Activated CD4-positive, alpha-beta T cell treated with anti-CD3 and anti-CD28 coated beads, Interleukin-2, amount 50 U/mL, for 4 hours (primary cell): ENCODE results near the gene ARSD.
"Not testable (repeated sequence)": the region's sequence is repeated elsewhere in the genome, so short reads cannot be mapped to it uniquely, and the experiment has no call there.

Experiments used
- DNase-seq, 2 experiments: peaks; one replicate each; pipeline ENCODE4 v3.0.0-alpha.2; 2020

The ARSD gene

GRCh38 chrX:2890536-2891460, 38.3 kb downstream of the ARSD start:
- DNase-seq = not testable (repeated sequence)

GRCh38 chrX:2889706-2890490, 39.2 kb downstream of the ARSD start:
- not testable (repeated sequence) for DNase-seq

- DNase-seq = no peak
Measured at GRCh38 chrX:2889045-2889605, 40.0 kb downstream of the ARSD start.

GRCh38 chrX:2888309-2888708, 40.8 kb downstream of the ARSD start:
- DNase-seq = no peak

- no peak for DNase-seq
Measured at GRCh38 chrX:2883770-2884169, 45.4 kb downstream of the ARSD start.

GRCh38 chrX:2879670-2880069, 49.5 kb downstream of the ARSD start:
- no peak for DNase-seq

- no peak for DNase-seq
Measured at GRCh38 chrX:2878563-2878962, 50.6 kb downstream of the ARSD start.

- no peak for DNase-seq
Measured at GRCh38 chrX:2875798-2876399, 53.2 kb downstream of the ARSD start.

- DNase-seq = no peak
Measured at GRCh38 chrX:2875136-2875481, 54.0 kb downstream of the ARSD start.

GRCh38 chrX:2874222-2875135, 54.7 kb downstream of the ARSD start:
- DNase-seq = no peak

GRCh38 chrX:2872671-2873277, 56.4 kb downstream of the ARSD start:
- no peak for DNase-seq

- DNase-seq = no peak
Measured at GRCh38 chrX:2871831-2872230, 57.3 kb downstream of the ARSD start.

GRCh38 chrX:2870650-2871049, 58.5 kb downstream of the ARSD start:
- DNase-seq = no peak

GRCh38 chrX:2867206-2867605, 61.9 kb downstream of the ARSD start:
- DNase-seq = no peak

GRCh38 chrX:2863646-2864045, 65.5 kb downstream of the ARSD start:
- no peak for DNase-seq

GRCh38 chrX:2862404-2862803, 66.7 kb downstream of the ARSD start:
- no peak for DNase-seq

- no peak for DNase-seq
Measured at GRCh38 chrX:2859197-2859797, 69.8 kb downstream of the ARSD start.

GRCh38 chrX:2857566-2857965, 71.6 kb downstream of the ARSD start:
- no peak for DNase-seq

- DNase-seq = no peak
Measured at GRCh38 chrX:2855761-2856160, 73.4 kb downstream of the ARSD start.

GRCh38 chrX:2854918-2855317, 74.2 kb downstream of the ARSD start:
- no peak for DNase-seq
